Prostate gland (tissue), 2 donors: ENCODE results near the gene PDE11A.

Source experiments
- POLR2A ChIP-seq: fragments of 450-650 bp; IDR thresholded peaks from one replicate; pipeline ENCODE4 v1.6.1; 2016; ENCODE audit warnings: antibody characterized with exemption, mild to moderate bottlenecking
- POLR2AphosphoS5 ChIP-seq: sonication (generic); formaldehyde crosslinking; IDR thresholded peaks from one replicate; pipeline ENCODE4 v1.6.1; 2017; ENCODE audit warnings: antibody characterized with exemption
- TF ChIP-seq, protein P1 (sequence below), 4 experiments: fragments of 200-600 bp in 2 of 4; fragments of 450-650 bp in 2 of 4; sonication (generic) in 2 of 4; IDR thresholded peaks; 1 replicate in 3 of 4; 2 replicates in 1 of 4; pipeline ENCODE4 v1.5.1; 2016 to 2019; ENCODE audit warnings: antibody characterized with exemption in 4 of 4, mild to moderate bottlenecking in 2 of 4, moderate library complexity in 2 of 4

DNA sequence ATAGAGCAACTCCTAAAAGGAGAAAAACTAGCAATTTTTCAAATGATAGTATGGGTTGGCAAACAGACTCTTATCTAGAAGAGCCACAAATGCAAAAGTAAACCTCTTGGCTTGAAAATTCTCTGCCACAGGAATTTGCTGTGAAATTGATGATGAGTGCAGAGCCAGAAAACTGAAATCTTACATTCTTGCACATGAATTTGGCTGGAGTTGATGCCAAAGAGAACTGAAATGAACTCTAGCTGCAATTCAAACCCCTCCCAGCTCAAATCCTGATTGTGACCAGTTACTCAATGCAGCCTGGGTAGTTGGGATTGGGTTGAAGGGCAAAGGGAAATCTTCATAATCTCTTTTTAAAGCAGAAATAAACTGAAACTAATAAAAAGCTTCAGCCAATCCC lies 266.6 kb downstream of the PDE11A start:
- TF ChIP-seq, protein P1, sequence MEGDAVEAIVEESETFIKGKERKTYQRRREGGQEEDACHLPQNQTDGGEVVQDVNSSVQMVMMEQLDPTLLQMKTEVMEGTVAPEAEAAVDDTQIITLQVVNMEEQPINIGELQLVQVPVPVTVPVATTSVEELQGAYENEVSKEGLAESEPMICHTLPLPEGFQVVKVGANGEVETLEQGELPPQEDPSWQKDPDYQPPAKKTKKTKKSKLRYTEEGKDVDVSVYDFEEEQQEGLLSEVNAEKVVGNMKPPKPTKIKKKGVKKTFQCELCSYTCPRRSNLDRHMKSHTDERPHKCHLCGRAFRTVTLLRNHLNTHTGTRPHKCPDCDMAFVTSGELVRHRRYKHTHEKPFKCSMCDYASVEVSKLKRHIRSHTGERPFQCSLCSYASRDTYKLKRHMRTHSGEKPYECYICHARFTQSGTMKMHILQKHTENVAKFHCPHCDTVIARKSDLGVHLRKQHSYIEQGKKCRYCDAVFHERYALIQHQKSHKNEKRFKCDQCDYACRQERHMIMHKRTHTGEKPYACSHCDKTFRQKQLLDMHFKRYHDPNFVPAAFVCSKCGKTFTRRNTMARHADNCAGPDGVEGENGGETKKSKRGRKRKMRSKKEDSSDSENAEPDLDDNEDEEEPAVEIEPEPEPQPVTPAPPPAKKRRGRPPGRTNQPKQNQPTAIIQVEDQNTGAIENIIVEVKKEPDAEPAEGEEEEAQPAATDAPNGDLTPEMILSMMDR (IDR thresholded peaks at IDR 0.05) = no peak
- no peak for TF ChIP-seq POLR2A
- no peak for TF ChIP-seq POLR2AphosphoS5
